Right renal cortex interstitium (tissue), 3 donors: ENCODE results near the gene AJM1. TPM values are rescaled to one million over a fixed set of nuclear protein-coding genes. Genes with fewer than 3 reads are reported as not detected.
"Not testable (repeated sequence)": the region's sequence is repeated elsewhere in the genome, so short reads cannot be mapped to it uniquely, and the experiment has no call there.

Source experiments
- DNase-seq, 3 donors: peaks; one replicate each; pipeline ENCODE4 v3.0.0-alpha.2; 2013; ENCODE audit warnings: low read depth in 3 of 3, low spot score in 2 of 3
- polyA plus RNA-seq, 3 donors: library from polyadenylated mRNA; unstranded; fragments of 120-200 nt; gene quantifications; one replicate each; pipeline ENCODE4 v1.2.1, GENCODE V29; 2013; ENCODE audit not compliant: insufficient read length in 3 of 3

Gene AJM1
- polyA plus RNA-seq, 3 donors = 0.54 to 0.80 (median 0.64) TPM

- no peak for DNase-seq
These were observed 23.5 kb downstream of the AJM1 start for GRCh38 chr9:136865768-136866103.

GRCh38 chr9:136866898-136867421 is 24.7 kb downstream of the AJM1 start:
- not testable (repeated sequence) for DNase-seq

GRCh38 chr9:136867480-136867879 is 25.2 kb downstream of the AJM1 start:
- no peak for DNase-seq

- DNase-seq = no peak
These were observed 25.6 kb downstream of the AJM1 start for GRCh38 chr9:136867917-136868316.

GRCh38 chr9:136868644-136869043 is 26.4 kb downstream of the AJM1 start:
- no peak for DNase-seq

- DNase-seq = not testable (repeated sequence)
These were observed 27.3 kb downstream of the AJM1 start for GRCh38 chr9:136869611-136870010.

- DNase-seq = no peak
These were observed 32.9 kb downstream of the AJM1 start for GRCh38 chr9:136875155-136875554.

- DNase-seq = no peak
These were observed 34.2 kb downstream of the AJM1 start for GRCh38 chr9:136876476-136876875.

- no peak for DNase-seq
These were observed 38.4 kb downstream of the AJM1 start for GRCh38 chr9:136880651-136881050.

GRCh38 chr9:136881691-136882108 is 39.4 kb downstream of the AJM1 start:
- DNase-seq = no peak

GRCh38 chr9:136882109-136882946 is 40.0 kb downstream of the AJM1 start:
- no peak for DNase-seq

- not testable (repeated sequence) for DNase-seq
These were observed 40.6 kb downstream of the AJM1 start for GRCh38 chr9:136882947-136883283.

GRCh38 chr9:136883670-136884069 is 41.4 kb downstream of the AJM1 start:
- DNase-seq = not testable (repeated sequence)

GRCh38 chr9:136885950-136886578 is 43.8 kb downstream of the AJM1 start, which contains the start of gene TRAF2:
TRAF2 (plus strand) TSS chr9:136886516; CDS start chr9:136898741, 12,225 bp downstream.
- peak; percentile 93 to 97 (median 96) for DNase-seq

- no peak for DNase-seq
These were observed 44.6 kb downstream of the AJM1 start for GRCh38 chr9:136886610-136887597.

GRCh38 chr9:136888454-136888853 is 46.2 kb downstream of the AJM1 start:
- DNase-seq = no peak

- DNase-seq = no peak
These were observed 47.6 kb downstream of the AJM1 start for GRCh38 chr9:136889858-136890257.

GRCh38 chr9:136890661-136891060 is 48.4 kb downstream of the AJM1 start:
- no peak for DNase-seq
